IPS DF 19.7 (cell line): ENCODE data around the gene CARS2.
A peak's percentile ranks its signal among the peaks of the same experiment; 100 is the strongest.
"Not testable (repeated sequence)": the region's sequence is repeated elsewhere in the genome, so short reads cannot be mapped to it uniquely, and the experiment has no call there.

ENCODE experiments used
- DNase-seq: peaks from one replicate; pipeline ENCODE4 v3.0.0-alpha.2; 2013; ENCODE audit warnings: low read depth, low spot score

Gene CARS2

GRCh38 chr13:110618780-110619179, 87.1 kb downstream of the CARS2 start:
- no peak for DNase-seq

DNA sequence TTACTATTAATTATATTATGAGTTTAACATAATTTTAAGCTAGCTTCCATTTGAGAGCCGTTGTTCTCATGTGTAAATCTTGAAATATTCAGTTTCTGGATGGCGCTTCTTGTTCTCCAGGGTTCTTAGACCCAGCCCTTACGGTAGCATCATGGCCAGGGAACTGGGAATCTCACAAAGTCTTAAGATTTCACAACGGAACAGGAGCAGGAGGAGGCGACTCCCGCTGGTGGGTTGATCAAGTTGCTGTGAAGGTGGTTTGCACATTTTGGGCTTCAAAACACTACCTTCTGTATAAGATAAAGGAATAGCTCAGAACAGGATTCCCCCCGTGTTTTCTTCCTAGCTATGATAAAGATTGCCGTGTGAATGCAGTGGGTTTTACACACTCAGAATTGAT, 87.7 kb downstream of the CARS2 start:
- no peak for DNase-seq

DNA sequence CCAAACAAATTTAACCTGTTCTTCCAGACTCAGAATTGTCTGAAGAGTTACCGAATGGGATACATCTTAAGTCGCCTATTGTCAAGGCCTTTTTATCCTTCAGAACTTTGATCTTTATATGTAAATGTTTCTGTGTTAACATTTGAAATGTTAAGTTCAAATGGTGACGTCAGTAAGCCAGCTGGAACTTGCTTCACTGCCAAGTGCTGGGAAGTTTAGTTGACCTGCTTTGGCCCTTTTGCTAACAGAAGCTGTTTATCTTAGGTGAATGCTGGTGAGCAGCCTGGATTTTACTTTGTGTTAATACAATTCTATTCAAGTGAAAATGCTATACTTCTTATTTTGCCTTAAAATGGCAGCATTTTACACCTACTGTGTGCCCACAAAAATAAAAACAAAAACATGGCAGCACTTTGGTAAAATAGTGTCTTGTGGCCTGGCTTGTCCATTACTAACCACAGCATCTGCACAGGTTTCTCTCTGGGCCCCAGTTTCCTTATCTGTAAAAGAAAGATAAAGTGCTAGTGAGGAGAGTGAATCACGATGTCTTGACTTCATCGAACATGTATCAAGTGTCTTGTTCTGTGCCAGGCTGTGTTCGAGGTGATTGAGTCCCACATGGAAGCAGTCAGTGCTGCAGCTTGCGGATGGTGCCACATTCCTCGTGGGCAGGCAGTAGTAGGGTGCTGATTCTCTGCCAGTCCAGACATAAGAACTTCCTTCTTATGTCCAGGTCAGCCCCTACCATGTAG, 88.4 kb downstream of the CARS2 start:
- no peak for DNase-seq

- DNase-seq: no peak
Measured at GRCh38 chr13:110616103-110617101, 89.5 kb downstream of the CARS2 start.

- peak; percentile 86 for DNase-seq
Measured at GRCh38 chr13:110615322-110616102, 90.4 kb downstream of the CARS2 start, which contains the start of gene NAXD. NAXD (plus strand) TSS chr13:110615545; CDS start chr13:110615602, 57 bp downstream.

DNA sequence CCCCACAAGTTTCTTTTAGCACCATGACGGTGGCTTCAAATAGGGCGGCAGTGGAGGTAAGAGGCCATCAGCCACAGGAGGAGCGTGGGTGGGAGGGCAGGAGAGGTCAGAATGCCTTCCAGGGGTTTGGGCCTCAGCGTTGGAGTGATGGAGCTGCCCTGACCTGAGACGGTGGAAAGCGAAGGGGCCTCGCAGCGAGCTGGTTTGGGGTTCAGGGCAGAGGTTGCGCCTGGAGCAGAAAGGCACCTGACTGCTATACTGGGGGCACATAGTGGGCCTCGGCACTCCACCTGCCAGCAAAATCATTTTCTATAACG, 91.0 kb downstream of the CARS2 start:
- no peak for DNase-seq

GRCh38 chr13:110610955-110611595, 94.8 kb downstream of the CARS2 start:
- no peak for DNase-seq

DNA sequence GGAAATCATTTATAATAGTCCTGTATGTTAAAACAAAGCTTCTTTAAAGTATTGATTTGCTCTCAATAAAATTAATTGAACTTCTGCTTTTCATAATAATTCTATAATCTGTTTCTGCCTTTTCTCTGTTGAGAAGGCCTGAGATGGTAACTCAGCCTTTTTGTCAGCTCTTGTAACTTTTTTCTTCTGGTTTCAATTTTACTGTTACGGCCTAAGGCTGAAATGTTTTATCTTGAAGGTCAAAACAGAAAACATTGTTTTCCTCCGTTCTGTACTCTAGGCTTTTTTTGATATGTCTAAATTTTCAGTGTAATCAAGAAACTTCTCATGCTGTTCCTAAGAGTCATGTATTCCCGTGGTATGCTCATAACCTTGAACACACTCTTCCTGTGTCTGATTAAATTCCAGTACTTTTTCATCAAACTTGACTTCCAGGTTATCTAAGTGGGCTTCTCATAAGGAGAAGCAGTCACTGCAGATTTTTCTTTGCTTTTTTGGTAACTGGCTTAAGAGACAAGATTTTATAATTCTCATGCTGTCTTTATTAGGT, 98.2 kb downstream of the CARS2 start:
- no peak for DNase-seq

DNA sequence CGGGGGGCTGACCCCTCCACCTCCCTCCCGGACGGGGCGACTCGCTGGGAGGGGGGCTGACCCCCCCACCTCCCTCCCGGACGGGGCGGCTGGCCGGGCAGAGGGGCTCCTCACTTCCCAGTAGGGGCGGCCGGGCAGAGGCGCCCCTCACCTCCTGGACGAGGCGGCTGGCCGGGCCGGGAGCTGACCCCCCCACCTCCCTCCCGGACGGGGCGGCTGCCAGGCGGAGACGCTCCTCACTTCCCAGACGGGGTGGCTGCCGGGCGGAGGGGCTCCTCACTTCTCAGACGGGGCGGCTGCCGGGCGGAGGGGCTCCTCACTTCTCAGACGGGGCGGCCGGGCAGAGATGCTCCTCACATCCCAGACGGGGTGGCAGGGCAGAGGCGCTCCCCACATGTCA, 99.6 kb downstream of the CARS2 start:
- not testable (repeated sequence) for DNase-seq

GRCh38 chr13:110605132-110605531, 100.8 kb downstream of the CARS2 start:
- no peak for DNase-seq

- DNase-seq: no peak
Measured at GRCh38 chr13:110600980-110601379, 104.9 kb downstream of the CARS2 start.

DNA sequence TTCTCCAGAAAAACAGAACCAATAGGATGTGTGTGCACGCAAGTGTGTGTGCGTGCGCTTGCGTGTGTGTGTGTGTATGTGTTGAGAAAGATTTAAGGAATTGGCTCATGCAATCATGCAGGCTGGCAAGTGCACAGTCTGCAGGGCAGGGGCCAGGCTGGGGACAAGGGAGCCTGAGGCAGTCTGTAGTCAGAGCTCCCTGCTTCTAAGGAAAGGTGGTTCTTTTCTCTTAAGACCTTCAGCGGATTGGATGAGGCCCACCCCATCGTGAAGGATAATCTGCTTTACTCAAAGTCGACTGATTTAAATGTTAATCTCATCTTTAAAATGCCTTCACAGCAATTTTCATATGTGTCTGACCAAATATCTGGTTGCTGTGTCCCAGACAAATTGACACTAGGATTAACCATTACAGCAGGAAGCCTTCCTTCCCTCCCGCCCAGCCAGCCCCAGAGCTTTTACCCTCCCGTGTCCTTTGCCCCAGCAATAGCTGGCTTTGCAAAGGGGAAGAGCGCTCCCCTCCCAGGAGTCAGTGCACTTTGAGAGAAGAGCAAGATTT, 105.6 kb downstream of the CARS2 start:
- no peak for DNase-seq

GRCh38 chr13:110597041-110597689, 108.8 kb downstream of the CARS2 start:
- DNase-seq: no peak

GRCh38 chr13:110593430-110594130, 112.3 kb downstream of the CARS2 start:
- DNase-seq: no peak

DNA sequence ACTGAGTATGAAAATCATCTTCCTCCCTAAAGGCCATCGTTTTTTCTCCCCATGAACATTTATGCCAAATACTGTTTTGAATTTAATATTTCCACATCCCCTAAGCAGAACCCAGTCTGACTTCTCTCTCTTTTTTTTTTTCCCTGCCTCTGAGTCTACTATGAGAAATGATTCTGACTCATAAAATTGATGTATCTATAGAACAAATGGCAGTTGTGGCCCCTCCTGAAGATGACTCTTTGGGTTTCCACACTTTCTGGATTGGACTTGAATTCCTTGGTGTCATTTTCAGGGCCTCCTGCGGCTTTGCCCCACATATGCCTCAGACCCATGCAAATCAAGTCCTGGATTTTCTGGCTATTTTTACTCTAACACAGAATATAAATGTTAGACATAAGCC, 113.3 kb downstream of the CARS2 start:
- DNase-seq: no peak
